Uterus (tissue), 2 donors: ENCODE data around the gene CCDC50.

Experiments used
- POLR2A ChIP-seq, 2 donors: fragments of 450-650 bp; IDR thresholded peaks; one replicate each; pipeline ENCODE4 v1.6.1; 2016; ENCODE audit warnings: antibody characterized with exemption in 2 of 2, mild to moderate bottlenecking in 1 of 2, moderate library complexity in 1 of 2
- TF ChIP-seq, protein P1 (sequence below), 4 experiments: fragments of 200-600 bp in 2 of 4; fragments of 450-650 bp in 2 of 4; sonication (generic) in 2 of 4; IDR thresholded peaks; one replicate each; pipeline ENCODE4 v1.5.1; 2016 to 2019; ENCODE audit warnings: antibody characterized with exemption in 4 of 4, mild to moderate bottlenecking in 2 of 4, moderate library complexity in 1 of 4

DNA sequence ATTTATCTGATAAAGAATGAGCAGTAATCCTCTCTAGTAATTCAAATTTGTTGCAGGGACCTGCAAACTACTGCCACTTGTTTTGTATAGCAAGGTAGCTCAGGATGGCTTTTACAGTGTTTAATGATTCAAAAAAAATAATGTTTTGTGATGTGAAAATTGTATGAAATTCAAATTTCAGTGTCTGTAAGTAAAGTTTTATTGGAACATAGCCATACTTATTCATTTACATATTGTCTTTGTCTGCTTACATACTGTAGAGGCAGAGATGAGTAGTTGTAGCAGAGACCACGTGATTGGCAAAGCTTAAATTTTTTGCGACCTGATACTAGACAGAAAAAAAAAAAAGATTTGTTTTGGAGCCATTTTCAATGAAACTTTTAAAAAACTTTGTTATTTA lies 7.6 kb downstream of the CCDC50 start:
- TF ChIP-seq, protein P1, sequence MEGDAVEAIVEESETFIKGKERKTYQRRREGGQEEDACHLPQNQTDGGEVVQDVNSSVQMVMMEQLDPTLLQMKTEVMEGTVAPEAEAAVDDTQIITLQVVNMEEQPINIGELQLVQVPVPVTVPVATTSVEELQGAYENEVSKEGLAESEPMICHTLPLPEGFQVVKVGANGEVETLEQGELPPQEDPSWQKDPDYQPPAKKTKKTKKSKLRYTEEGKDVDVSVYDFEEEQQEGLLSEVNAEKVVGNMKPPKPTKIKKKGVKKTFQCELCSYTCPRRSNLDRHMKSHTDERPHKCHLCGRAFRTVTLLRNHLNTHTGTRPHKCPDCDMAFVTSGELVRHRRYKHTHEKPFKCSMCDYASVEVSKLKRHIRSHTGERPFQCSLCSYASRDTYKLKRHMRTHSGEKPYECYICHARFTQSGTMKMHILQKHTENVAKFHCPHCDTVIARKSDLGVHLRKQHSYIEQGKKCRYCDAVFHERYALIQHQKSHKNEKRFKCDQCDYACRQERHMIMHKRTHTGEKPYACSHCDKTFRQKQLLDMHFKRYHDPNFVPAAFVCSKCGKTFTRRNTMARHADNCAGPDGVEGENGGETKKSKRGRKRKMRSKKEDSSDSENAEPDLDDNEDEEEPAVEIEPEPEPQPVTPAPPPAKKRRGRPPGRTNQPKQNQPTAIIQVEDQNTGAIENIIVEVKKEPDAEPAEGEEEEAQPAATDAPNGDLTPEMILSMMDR (IDR thresholded peaks at IDR 0.05) = no peak
- no peak for TF ChIP-seq POLR2A (IDR thresholded peaks at IDR 0.05)
